GM23248 (cell line): Measurements from ENCODE around the gene ZNRF2. TPM values are rescaled to one million over a fixed set of nuclear protein-coding genes. Genes with fewer than 3 reads are reported as not detected.
A peak's percentile ranks its signal among the peaks of the same experiment; 100 is the strongest.

ENCODE experiments used
- DNase-seq: peaks from one replicate; pipeline ENCODE4 v3.0.0-alpha.2; 2015
- H2AFZ ChIP-seq: fragments of 200-600 bp; sonication (generic); 2 replicates; pipeline ENCODE4 v1.6.1; 2016; ENCODE audit warnings: antibody characterized with exemption
- H3F3A ChIP-seq: fragments of 200-600 bp; sonication (generic); 2 replicates; pipeline ENCODE4 v1.6.1; 2016; ENCODE audit warnings: mild to moderate bottlenecking, antibody characterized with exemption, mixed run types; ENCODE audit not compliant: insufficient read depth
- H3K27ac ChIP-seq: fragments of 200-600 bp; sonication (generic); 2 replicates; pipeline ENCODE4 v1.5.1; 2016; ENCODE audit warnings: mild to moderate bottlenecking
- H3K27me3 ChIP-seq: fragments of 200-600 bp; sonication (generic); replicated peaks from 2 replicates; pipeline ENCODE4 v1.6.1; 2016; ENCODE audit warnings: mild to moderate bottlenecking; ENCODE audit not compliant: insufficient read depth
- H3K36me3 ChIP-seq: fragments of 200-600 bp; sonication (generic); 2 replicates; pipeline ENCODE4 v1.6.1; 2016; ENCODE audit warnings: low read depth, mild to moderate bottlenecking
- H3K4me1 ChIP-seq: fragments of 200-600 bp; sonication (generic); 2 replicates; pipeline ENCODE4 v1.6.1; 2016; ENCODE audit warnings: mild to moderate bottlenecking; ENCODE audit not compliant: insufficient read depth
- H3K4me2 ChIP-seq: fragments of 200-600 bp; sonication (generic); one replicate; pipeline ENCODE4 v1.6.1; 2016; ENCODE audit warnings: mild to moderate bottlenecking; ENCODE audit not compliant: unreplicated experiment
- H3K4me3 ChIP-seq: fragments of 200-600 bp; sonication (generic); 2 replicates; pipeline ENCODE4 v1.5.1; 2016; ENCODE audit warnings: mild to moderate bottlenecking
- H3K79me2 ChIP-seq: fragments of 200-600 bp; sonication (generic); 2 replicates; pipeline ENCODE4 v1.6.1; 2016; ENCODE audit warnings: mild to moderate bottlenecking; ENCODE audit not compliant: insufficient read depth
- H3K9ac ChIP-seq: fragments of 200-600 bp; sonication (generic); 2 replicates; pipeline ENCODE4 v1.6.1; 2016; ENCODE audit warnings: mild to moderate bottlenecking
- H3K9me2 ChIP-seq: fragments of 200-600 bp; sonication (generic); 2 replicates; pipeline ENCODE4 v1.6.1; 2016; ENCODE audit warnings: mixed run types, mild to moderate bottlenecking, moderate library complexity; ENCODE audit not compliant: insufficient read depth
- H3K9me3 ChIP-seq: fragments of 200-600 bp; sonication (generic); one replicate; pipeline ENCODE4 v1.6.1; 2017; ENCODE audit warnings: low read depth
- H4K20me1 ChIP-seq: fragments of 200-600 bp; sonication (generic); 2 replicates; pipeline ENCODE4 v1.6.0; 2016; ENCODE audit not compliant: insufficient read depth
- EZH2 ChIP-seq: fragments of 200-600 bp; sonication (generic); IDR thresholded peaks from 2 replicates; pipeline ENCODE4 v1.6.1; 2018; ENCODE audit warnings: antibody characterized with exemption, mild to moderate bottlenecking; ENCODE audit not compliant: insufficient read depth, poor library complexity, severe bottlenecking
- EZH2phosphoT487 ChIP-seq: fragments of 200-600 bp; sonication (generic); IDR thresholded peaks from 2 replicates; pipeline ENCODE4 v1.6.1; 2018; ENCODE audit warnings: antibody characterized with exemption, moderate library complexity, mild to moderate bottlenecking, low read depth; ENCODE audit not compliant: insufficient read depth
- WGBS, 2 experiments: methylation state at CpG; one replicate each; pipeline ENCODE4 v1.1.6; 2015 to 2017; ENCODE audit warnings: low lambda C conversion rate in 2 of 2, low coverage in 1 of 2; ENCODE audit errors: missing lambda C conversion rate in 2 of 2; 5-methylcytosine and 5-hydroxymethylcytosine counted together
- in situ Hi-C: fragments of 300-500 bp; cut with MboI; formaldehyde crosslinking; loops from 2 replicates; pipeline ENCODE4 v1.15.0; 2020
- polyA plus RNA-seq: library from polyadenylated mRNA; unstranded; fragments of >200 nt; fragmentation: Nextera tagmentation; extraction: Ambion mirVana; gene quantifications from 2 replicates; pipeline ENCODE4 v1.2.1, GENCODE V29; 2016
- total RNA-seq: library from RNA; depleted of rRNA; stranded (reverse); fragments of >200 nt; shearing (Covaris generic); gene quantifications from 2 replicates; pipeline ENCODE4 v1.2.3, GENCODE V29; 2014

ZNRF2 gene
- total and polyA plus RNA-seq, 2 experiments from 2014 or later, result 0.25 to 6.5 TPM

GRCh38 chr7:30348083-30348560, 63.7 kb downstream of the ZNRF2 start:
- Histone ChIP-seq H3F3A (peaks cover 17% of the 10 kb centered on the region), H3K4me3 (peak overlapping the region; percentile 53), H3K9me3 (no peaks in the 10 kb centered on the region), H4K20me1 (no peaks in the 10 kb centered on the region), H3K9ac (peak overlapping the region; percentile 41), H3K27ac (peak overlapping the region; percentile 72), H3K36me3 (no peaks in the 10 kb centered on the region), H3K79me2 (peaks cover 26% of the 10 kb centered on the region; the same call in 1 of the 2 replicates), H3K4me2 (peak overlapping the region; percentile 74), H3K4me1 (peaks cover 19% of the 10 kb centered on the region), H2AFZ (peak overlapping the region; percentile 64), H3K27me3 (no peaks in the 10 kb centered on the region), H3K9me2 (no peaks in the 10 kb centered on the region)
- TF ChIP-seq EZH2, result no peak
- TF ChIP-seq EZH2phosphoT487, result no peak
- in situ Hi-C loops, result no loop called here
- peak; percentile 95 for DNase-seq
- 4 to 5% methylated on average over 2 of the region's 2 CpGs for WGBS, 2 experiments

GRCh38 chr7:30349170-30349569, 64.8 kb downstream of the ZNRF2 start:
- WGBS, 2 experiments, result 97 to 99% methylated on average over 3 of the region's 3 CpGs
- no peaks in the 10 kb centered on the region for H4K20me1 ChIP-seq
- H3K36me3 ChIP-seq, result no peaks in the 10 kb centered on the region
- H3K79me2 ChIP-seq, result peaks cover 26% of the 10 kb centered on the region; the same call in 1 of the 2 replicates
- no peak overlapping the region for H3K4me2 ChIP-seq
- peaks cover 17% of the 10 kb centered on the region for H3F3A ChIP-seq
- no peak for TF ChIP-seq EZH2
- TF ChIP-seq EZH2phosphoT487, result no peak
- no peak overlapping the region for H3K4me3 ChIP-seq
- H2AFZ ChIP-seq, result no peak overlapping the region
- no peaks in the 10 kb centered on the region for H3K9me2 ChIP-seq
- in situ Hi-C loops, result no loop called here
- peaks cover 19% of the 10 kb centered on the region for H3K4me1 ChIP-seq
- no peak overlapping the region for H3K9ac ChIP-seq
- no peak overlapping the region for H3K27ac ChIP-seq
- H3K27me3 ChIP-seq, result no peaks in the 10 kb centered on the region
- DNase-seq, result no peak
- H3K9me3 ChIP-seq, result no peaks in the 10 kb centered on the region

- TF ChIP-seq EZH2, result no peak
- TF ChIP-seq EZH2phosphoT487, result no peak
- no peak overlapping the region for H3K9ac ChIP-seq
- no peaks in the 10 kb centered on the region for H3K27me3 ChIP-seq
- no peaks in the 10 kb centered on the region for H4K20me1 ChIP-seq
- peaks cover 21% of the 10 kb centered on the region; the same call in 1 of the 2 replicates for H3K79me2 ChIP-seq
- in situ Hi-C loops, result no loop called here
- peaks cover 19% of the 10 kb centered on the region for H3K4me1 ChIP-seq
- DNase-seq, result no peak
- H3F3A ChIP-seq, result peaks cover 17% of the 10 kb centered on the region
- H2AFZ ChIP-seq, result no peak overlapping the region
- H3K4me3 ChIP-seq, result no peak overlapping the region
- H3K4me2 ChIP-seq, result no peak overlapping the region
- H3K9me2 ChIP-seq, result no peaks in the 10 kb centered on the region
- H3K9me3 ChIP-seq, result no peaks in the 10 kb centered on the region
- no peaks in the 10 kb centered on the region for H3K36me3 ChIP-seq
- H3K27ac ChIP-seq, result no peak overlapping the region
These were observed 65.4 kb downstream of the ZNRF2 start for GRCh38 chr7:30349816-30350215.

- peaks cover 13% of the 10 kb centered on the region; the same call in 1 of the 2 replicates for H3K79me2 ChIP-seq
These were observed 66.9 kb downstream of the ZNRF2 start for GRCh38 chr7:30351286-30351685.

GRCh38 chr7:30351724-30352123, 67.3 kb downstream of the ZNRF2 start:
- Histone ChIP-seq H3K79me2 (peaks cover 8% of the 10 kb centered on the region; the same call in 1 of the 2 replicates), H3K4me1 (peaks cover 19% of the 10 kb centered on the region)
- 60 to 64% methylated on average over 2 of the region's 2 CpGs for WGBS, 2 experiments

More at GRCh38 chr7:30351286-30351685, 66.9 kb downstream of the ZNRF2 start:
- 93 to 95% methylated on average over 4 of the region's 4 CpGs for WGBS, 2 experiments
- Histone ChIP-seq H3K4me3 (no peak overlapping the region), H3K9me2 (no peaks in the 10 kb centered on the region), H3K36me3 (no peaks in the 10 kb centered on the region), H3K27ac (no peak overlapping the region), H4K20me1 (no peaks in the 10 kb centered on the region), H3K9me3 (no peaks in the 10 kb centered on the region), H3K4me1 (peaks cover 19% of the 10 kb centered on the region), H3K4me2 (no peak overlapping the region), H3K27me3 (no peaks in the 10 kb centered on the region), H3F3A (peaks cover 17% of the 10 kb centered on the region), H3K9ac (no peak overlapping the region), H2AFZ (no peak overlapping the region)
- DNase-seq, result no peak
- TF ChIP-seq EZH2, result no peak
- no peak for TF ChIP-seq EZH2phosphoT487
- in situ Hi-C loops, result no loop called here

More at GRCh38 chr7:30351724-30352123, 67.3 kb downstream of the ZNRF2 start:
- H3K4me2 ChIP-seq, result no peak overlapping the region
- H3K4me3 ChIP-seq, result no peak overlapping the region
- H3K9me3 ChIP-seq, result no peaks in the 10 kb centered on the region
- no peaks in the 10 kb centered on the region for H3K9me2 ChIP-seq
- H3K36me3 ChIP-seq, result no peaks in the 10 kb centered on the region
- no peak overlapping the region for H3K27ac ChIP-seq
- in situ Hi-C loops, result no loop called here
- no peaks in the 10 kb centered on the region for H4K20me1 ChIP-seq
- no peak overlapping the region for H3K9ac ChIP-seq
- H3K27me3 ChIP-seq, result no peaks in the 10 kb centered on the region
- no peak overlapping the region for H2AFZ ChIP-seq
- peaks cover 17% of the 10 kb centered on the region for H3F3A ChIP-seq
- TF ChIP-seq EZH2phosphoT487 (no peak), EZH2 (no peak)
- DNase-seq, result no peak
